GM12891 (cell line): ENCODE measurements around the gene PLA2R1.

Source experiments
- POLR2A ChIP-seq: IDR thresholded peaks from 2 replicates; pipeline ENCODE4 v1.6.1; 2011; ENCODE audit warnings: low read depth, low read length, control low read depth
- POLR2AphosphoS5 ChIP-seq: IDR thresholded peaks from 2 replicates; pipeline ENCODE4 v1.6.1; 2011; ENCODE audit warnings: low read depth, low read length, control low read depth
- POU2F2 ChIP-seq: IDR thresholded peaks from 2 replicates; pipeline ENCODE4 v1.6.1; 2011; ENCODE audit warnings: low read depth, mild to moderate bottlenecking, control low read depth, low read length, moderate library complexity
- SPI1 ChIP-seq: IDR thresholded peaks from 2 replicates; pipeline ENCODE4 v1.6.1; 2011; ENCODE audit warnings: low read depth, low read length, control low read depth
- TAF1 ChIP-seq: IDR thresholded peaks from 2 replicates; pipeline ENCODE4 v1.6.1; 2011; ENCODE audit warnings: low read depth, low read length, control low read depth

- TF ChIP-seq POU2F2 (no peak), POLR2A (no peak), POLR2AphosphoS5 (no peak), TAF1 (no peak), SPI1 (no peak)
These were observed 20.4 kb downstream of the PLA2R1 start for GRCh38 chr2:160042054-160042453.
